GM21528 (cell line): ENCODE measurements around the gene TLR7.

Experiments
- ATAC-seq: cut with Tn5 transposase; IDR thresholded peaks from one replicate; pipeline ENCODE4 v1.9.1; 2021; ENCODE audit warnings: mild to moderate bottlenecking, moderate library complexity; ENCODE audit not compliant: unreplicated experiment, low FRiP score

The TLR7 gene

DNA sequence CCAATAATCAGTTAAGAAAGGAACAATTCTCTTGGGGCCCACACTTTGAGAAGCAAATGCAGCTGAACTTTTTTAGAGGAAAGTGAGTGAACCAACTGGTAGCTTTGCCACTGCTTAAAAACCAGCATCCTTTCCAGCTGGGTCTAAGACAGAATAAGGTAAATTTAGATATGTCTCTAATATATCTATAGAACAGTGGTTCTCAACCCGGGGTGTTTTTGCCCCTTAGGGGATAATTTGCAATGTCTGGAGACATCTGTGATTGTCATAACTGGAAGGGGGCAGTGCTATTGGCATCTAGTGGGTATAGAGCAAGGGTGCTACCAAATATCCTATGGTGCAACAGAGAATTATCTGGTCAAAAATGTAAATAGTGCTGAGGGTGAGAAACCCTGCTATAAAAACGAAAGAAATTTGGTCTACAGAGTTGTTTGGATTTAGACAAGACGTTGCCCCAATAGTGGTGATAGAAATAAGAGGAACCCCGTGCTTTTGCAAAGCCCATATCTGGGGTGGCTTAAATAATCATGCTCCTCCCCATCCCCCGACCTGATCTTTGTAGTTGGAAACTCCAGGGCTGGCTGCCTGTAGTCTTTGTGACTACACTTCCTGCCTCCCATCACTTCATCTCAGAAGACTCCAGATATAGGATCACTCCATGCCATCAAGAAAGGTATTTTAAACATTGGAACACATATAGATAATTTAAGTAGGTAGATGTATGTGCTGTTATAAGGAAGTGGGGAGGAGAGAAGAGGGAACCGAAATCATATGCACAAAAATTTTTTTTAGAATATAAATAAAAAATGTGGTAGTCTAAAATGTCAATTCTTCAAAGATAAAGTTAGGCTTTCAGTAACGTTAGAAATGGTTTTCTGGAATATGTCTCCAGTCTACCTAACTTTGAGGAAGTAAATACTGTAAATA is at the start of gene TLR7:
TLR7 (plus strand) TSS at position 622 of the 927 bp plus-strand sequence. CDS start 507 bp downstream, outside the sequence.
- no peak for ATAC-seq

- ATAC-seq: no peak
Observed at GRCh38 chrX:12817528-12817927, 49.3 kb upstream of the TLR7 start.

DNA sequence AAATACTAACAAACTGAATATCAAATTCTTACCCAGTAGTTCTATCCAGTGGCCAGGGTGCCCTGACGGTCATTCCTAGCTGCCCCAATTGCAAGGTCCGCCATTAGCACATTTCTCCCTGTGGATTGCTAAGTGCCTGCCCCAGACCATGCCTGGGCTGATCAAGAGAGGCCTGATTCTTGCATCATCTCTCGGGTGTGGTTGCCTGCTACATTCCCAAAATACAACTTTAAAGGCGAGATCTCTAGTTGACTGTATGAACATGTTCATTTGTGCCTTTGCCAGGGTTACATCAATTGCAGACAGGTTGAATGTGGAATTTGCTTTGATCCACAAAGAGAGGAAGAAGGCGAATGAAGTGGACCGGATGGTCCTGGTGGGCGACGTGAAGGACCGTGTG is 47.6 kb upstream of the TLR7 start:
- no peak for ATAC-seq

GRCh38 chrX:12820737-12821136 is 46.1 kb upstream of the TLR7 start:
- no peak for ATAC-seq

GRCh38 chrX:12824944-12825343 is 41.9 kb upstream of the TLR7 start:
- no peak for ATAC-seq

DNA sequence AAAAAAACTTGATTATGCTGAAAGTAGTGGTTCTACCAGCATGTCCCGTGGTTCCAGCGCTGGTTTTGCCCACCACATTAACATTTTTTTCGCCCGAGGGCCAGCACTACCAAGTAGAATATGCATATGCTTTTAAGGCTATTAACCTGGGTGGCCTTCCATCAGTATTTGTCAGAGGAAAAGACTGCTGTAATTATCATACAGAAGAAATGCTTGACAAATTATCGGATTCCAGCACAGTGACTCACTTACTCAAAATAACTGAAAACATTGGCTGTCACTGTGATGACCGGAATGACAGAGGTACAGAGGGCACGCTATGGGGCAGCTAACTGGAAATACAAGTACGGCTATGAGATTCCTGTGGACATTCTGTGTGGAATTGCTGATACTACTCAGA is 41.1 kb upstream of the TLR7 start:
- no peak for ATAC-seq

- ATAC-seq: peak; percentile 37
Observed at GRCh38 chrX:12843061-12843667, 23.7 kb upstream of the TLR7 start.

DNA sequence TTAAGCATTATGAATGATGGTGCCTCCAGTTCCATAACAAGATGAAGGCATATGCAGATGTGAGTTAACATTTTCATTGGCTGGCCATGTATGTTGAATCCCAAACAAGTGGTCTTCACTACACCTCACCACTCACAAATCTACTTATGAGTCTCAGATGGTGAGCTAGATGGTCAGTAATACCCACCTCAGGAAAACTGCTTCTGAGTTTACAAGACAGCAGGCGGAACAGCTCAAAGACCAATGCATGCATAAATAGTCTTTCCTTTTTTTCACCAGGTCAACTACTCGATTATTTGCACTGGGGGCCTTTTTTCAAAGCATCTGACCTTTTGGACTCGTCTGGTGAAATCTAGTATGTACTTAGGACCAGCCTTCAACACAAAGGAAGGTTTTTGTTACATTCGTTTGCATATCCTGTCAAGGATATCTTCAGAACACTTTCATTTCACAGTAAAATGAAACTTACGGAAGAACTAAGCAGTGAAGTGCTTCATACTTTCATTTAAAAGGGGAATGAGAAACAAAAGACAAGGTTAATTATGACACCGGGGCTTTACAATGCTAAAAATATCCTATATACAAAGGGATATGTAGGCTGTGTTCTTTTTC is 23.1 kb upstream of the TLR7 start:
- peak; percentile 88 for ATAC-seq

DNA sequence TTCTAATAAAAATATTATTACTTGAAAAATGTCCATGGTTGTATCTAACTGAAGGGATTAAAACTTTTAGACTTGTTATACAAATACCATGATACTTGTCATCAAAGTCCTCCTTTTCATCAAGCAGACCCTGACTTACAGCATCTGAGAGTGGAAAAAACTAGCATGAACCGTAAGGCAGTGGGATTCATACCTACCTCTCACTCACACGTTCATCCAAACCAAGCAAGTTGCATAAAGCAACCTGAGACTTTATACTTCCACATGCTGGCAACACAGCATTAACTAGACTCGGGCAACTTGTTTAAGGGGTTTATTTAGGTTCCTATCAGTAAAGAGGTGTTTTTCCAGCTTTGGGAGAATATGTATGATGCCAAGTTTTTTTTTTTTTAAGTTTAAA is 22.6 kb upstream of the TLR7 start:
- ATAC-seq: peak; percentile 49

- ATAC-seq: no peak
Observed at GRCh38 chrX:12865359-12865758, 1.5 kb upstream of the TLR7 start.

GRCh38 chrX:12867685-12868084 is 813 bp downstream of the TLR7 start:
- no peak for ATAC-seq

GRCh38 chrX:12868747-12869146 is 1.9 kb downstream of the TLR7 start:
- ATAC-seq: no peak

GRCh38 chrX:12871257-12871656 is 4.4 kb downstream of the TLR7 start:
- ATAC-seq: no peak

DNA sequence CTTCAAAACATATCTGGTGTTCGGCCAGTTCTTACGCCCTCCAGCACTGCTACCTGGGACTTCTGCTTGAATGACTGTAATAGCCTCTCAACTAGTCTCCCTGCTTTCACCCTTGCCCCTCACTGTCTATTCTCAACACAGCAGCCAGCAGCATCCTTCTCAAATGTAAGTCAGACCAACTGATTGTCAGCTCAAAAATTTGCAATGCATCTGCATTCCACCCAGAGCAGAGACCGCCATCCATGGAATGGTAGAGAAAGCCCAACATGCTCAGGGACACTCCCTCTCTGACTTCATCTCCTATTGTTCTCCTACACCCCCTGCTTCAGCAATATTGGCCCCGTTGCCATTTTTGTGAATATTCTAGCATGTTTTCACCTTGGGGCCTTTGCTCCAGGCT is 5.9 kb downstream of the TLR7 start:
- ATAC-seq: no peak

- ATAC-seq: no peak
Observed at GRCh38 chrX:12874581-12874980, 7.7 kb downstream of the TLR7 start.

DNA sequence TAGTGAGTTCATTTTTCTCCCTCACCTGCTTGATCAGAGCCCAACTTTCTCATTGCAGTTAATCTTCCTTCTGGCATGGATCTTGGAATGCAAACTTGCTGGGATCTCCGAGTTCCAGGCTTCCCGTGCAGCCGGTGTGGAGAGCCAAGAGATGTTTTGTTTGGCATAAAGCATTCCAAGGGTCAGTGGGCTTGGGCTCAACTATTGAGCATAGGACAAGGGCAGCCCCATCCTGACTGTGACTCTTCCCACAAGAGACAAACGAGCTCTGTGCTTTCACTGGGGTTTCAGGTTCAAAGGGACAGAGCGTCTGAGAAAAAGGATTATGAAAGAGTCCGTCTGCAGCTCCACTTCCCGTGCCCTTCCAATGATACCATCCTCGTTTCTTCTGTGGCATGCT is 10.5 kb downstream of the TLR7 start:
- no peak for ATAC-seq

- ATAC-seq: no peak
Observed at GRCh38 chrX:12878536-12878935, 11.7 kb downstream of the TLR7 start.

DNA sequence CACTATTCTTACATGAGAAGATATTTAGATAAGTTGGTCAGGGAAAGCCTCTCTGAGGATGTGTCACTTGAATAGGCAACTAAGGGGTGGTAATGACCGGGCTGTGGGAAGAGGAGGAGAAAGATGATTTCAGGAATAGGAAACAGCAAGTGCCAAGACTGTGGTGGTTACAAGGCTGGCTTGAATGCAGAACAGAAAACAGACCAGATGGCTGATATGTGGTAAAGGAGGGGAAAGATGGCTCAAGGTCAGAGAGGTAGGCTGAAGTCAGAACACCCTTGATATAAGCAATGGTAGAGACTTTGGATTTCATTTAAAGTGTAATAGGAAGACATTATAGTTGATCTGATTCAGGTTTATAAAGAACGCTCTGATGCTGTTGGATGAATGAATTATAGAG is 15.0 kb downstream of the TLR7 start:
- ATAC-seq: no peak

GRCh38 chrX:12885508-12885907 is 18.6 kb downstream of the TLR7 start:
- no peak for ATAC-seq

DNA sequence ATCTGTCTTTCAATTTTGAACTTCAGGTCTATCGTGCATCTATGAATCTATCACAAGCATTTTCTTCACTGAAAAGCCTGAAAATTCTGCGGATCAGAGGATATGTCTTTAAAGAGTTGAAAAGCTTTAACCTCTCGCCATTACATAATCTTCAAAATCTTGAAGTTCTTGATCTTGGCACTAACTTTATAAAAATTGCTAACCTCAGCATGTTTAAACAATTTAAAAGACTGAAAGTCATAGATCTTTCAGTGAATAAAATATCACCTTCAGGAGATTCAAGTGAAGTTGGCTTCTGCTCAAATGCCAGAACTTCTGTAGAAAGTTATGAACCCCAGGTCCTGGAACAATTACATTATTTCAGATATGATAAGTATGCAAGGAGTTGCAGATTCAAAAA is 19.7 kb downstream of the TLR7 start:
- no peak for ATAC-seq

- no peak for ATAC-seq
Observed at GRCh38 chrX:12887141-12887540, 20.3 kb downstream of the TLR7 start.

GRCh38 chrX:12887767-12888166 is 20.9 kb downstream of the TLR7 start:
- ATAC-seq: no peak
